K562 (cell line): ENCODE results near the gene IDH3G.
"Not testable (repeated sequence)": the region's sequence is repeated elsewhere in the genome, so short reads cannot be mapped to it uniquely, and the experiment has no call there.

Source experiments
- CGGBP1 ChIP-seq: fragments of 250-450 bp; sonication (Bioruptor Pico); IDR thresholded peaks from 2 replicates; pipeline ENCODE4 v1.9.0; 2021; ENCODE audit warnings: mild to moderate bottlenecking
- CTCF ChIP-seq, 3 experiments: IDR thresholded peaks in 2 of 3; conservative IDR thresholded peaks in 1 of 3; 2 replicates each; pipeline ENCODE4 v1.5.1; 2011 to 2012; ENCODE audit warnings: low read length in 3 of 3, mild to moderate bottlenecking in 3 of 3, control low read depth in 2 of 3, improper control_type of control experiment in 1 of 3, inconsistent platforms in 1 of 3, low read depth in 1 of 3, mixed read lengths in 1 of 3, moderate library complexity in 1 of 3; ENCODE audit not compliant: insufficient read depth in 2 of 3
- EGR1 ChIP-seq: fragments of 450-650 bp; conservative IDR thresholded peaks from 2 replicates; pipeline ENCODE4 v1.6.1; 2017; ENCODE audit warnings: mild to moderate bottlenecking
- GABPA ChIP-seq: fragments of 200-800 bp; sonication (Bioruptor generic); conservative IDR thresholded peaks from 2 replicates; pipeline ENCODE4 v1.6.1; 2016; ENCODE audit warnings: low read depth, missing genetic modification characterization, missing compliant biosample characterization
- MTA1 ChIP-seq: fragments of 450-650 bp; IDR thresholded peaks from 2 replicates; pipeline ENCODE4 v1.6.1; 2017; ENCODE audit warnings: borderline replicate concordance
- POLR2A ChIP-seq: fragments of 450-650 bp; conservative IDR thresholded peaks from 2 replicates; pipeline ENCODE4 v1.6.1; 2016
- POLR2AphosphoS2 ChIP-seq: IDR thresholded peaks from 2 replicates; pipeline ENCODE4 v1.6.1; 2012; ENCODE audit warnings: low read length, improper control_type of control experiment
- RFX5 ChIP-seq: IDR thresholded peaks from 2 replicates; pipeline ENCODE4 v1.6.1; 2011; ENCODE audit warnings: low read depth, mild to moderate bottlenecking, improper control_type of control experiment, low read length
- SIN3A ChIP-seq, 2 experiments: fragments of 150-350 bp in 1 of 2; IDR thresholded peaks; 2 replicates each; pipeline ENCODE4 v1.6.1; 2011 to 2016; ENCODE audit warnings: borderline replicate concordance in 2 of 2, low read depth in 2 of 2, low read length in 2 of 2, mild to moderate bottlenecking in 2 of 2, moderate library complexity in 2 of 2; ENCODE audit not compliant: control insufficient read depth in 1 of 2
- STAT5A ChIP-seq: IDR thresholded peaks from 2 replicates; pipeline ENCODE4 v1.6.1; 2012; ENCODE audit warnings: low read length, inconsistent platforms, borderline replicate concordance
- ZNF184 ChIP-seq: sonication (generic); formaldehyde crosslinking; IDR thresholded peaks from 2 replicates; pipeline ENCODE4 v1.5.0; 2020; ENCODE audit warnings: missing genetic modification reagents
- ZNF785 ChIP-seq: fragments of 250-450 bp; sonication (Bioruptor Pico); IDR thresholded peaks from 2 replicates; pipeline ENCODE4 v1.4.0; 2020; ENCODE audit warnings: mild to moderate bottlenecking
- TF ChIP-seq, protein P1 (sequence below): fragments of 250-450 bp; sonication (Bioruptor Pico); IDR thresholded peaks from 2 replicates; pipeline ENCODE4 v1.5.1; 2021; ENCODE audit warnings: mild to moderate bottlenecking

DNA sequence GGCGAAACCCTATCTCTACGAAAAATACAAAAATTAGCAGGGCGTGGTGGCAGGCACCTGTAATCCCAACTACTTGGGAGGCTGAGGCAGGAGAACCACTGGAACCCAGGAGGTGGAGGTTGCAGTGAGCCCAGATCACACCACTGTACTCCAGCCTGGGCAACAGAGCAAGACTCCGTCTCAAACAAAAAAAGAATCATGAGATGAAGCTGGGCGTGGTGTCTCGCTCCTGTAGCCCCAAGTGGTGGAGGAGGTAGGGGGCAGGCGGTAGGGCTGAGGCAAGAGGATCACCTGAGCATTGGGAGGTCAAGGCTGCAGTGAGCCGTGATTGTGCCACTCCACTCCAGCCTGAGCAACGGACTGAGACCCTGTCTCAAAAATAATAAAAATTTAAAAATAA is 23.9 kb upstream of the IDH3G start:
- TF ChIP-seq EGR1; RFX5; CTCF (IDR thresholded peaks at IDR 0.05 in 2 of 3, conservative IDR thresholded peaks at IDR 0.05 in 1 of 3; ENCODE audit: insufficient read depth in 2 of 3, low read depth in 1 of 3, low read length in 3 of 3); CGGBP1 (CRISPR knock-in tag); SIN3A (IDR thresholded peaks at IDR 0.05; ENCODE audit: borderline replicate concordance in 2 of 2, control insufficient read depth in 1 of 2, low read depth in 2 of 2, low read length in 2 of 2); POLR2AphosphoS2; POLR2A; GABPA (tag); MTA1; ZNF184 (CRISPR knock-in tag); ZNF785 (CRISPR knock-in tag); STAT5A: not testable (repeated sequence)
- TF ChIP-seq, protein P1, sequence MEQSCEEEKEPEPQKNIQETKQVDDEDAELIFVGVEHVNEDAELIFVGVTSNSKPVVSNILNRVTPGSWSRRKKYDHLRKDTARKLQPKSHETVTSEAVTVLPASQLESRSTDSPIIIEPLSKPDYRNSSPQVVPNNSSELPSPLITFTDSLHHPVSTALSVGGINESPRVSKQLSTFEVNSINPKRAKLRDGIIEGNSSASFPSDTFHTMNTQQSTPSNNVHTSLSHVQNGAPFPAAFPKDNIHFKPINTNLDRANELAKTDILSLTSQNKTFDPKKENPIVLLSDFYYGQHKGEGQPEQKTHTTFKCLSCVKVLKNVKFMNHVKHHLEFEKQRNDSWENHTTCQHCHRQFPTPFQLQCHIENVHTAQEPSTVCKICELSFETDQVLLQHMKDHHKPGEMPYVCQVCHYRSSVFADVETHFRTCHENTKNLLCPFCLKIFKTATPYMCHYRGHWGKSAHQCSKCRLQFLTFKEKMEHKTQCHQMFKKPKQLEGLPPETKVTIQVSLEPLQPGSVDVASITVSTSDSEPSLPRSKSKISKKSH (CRISPR knock-in tag), result not testable (repeated sequence)
